Adrenal gland (tissue), 5 donors: ENCODE results near the gene LRBA.

Experiments used
- POLR2A ChIP-seq, 2 donors: fragments of 450-650 bp; IDR thresholded peaks; one replicate each; pipeline ENCODE4 v1.6.1; 2017; ENCODE audit warnings: antibody characterized with exemption in 2 of 2, mild to moderate bottlenecking in 2 of 2, moderate library complexity in 1 of 2
- TF ChIP-seq, protein P1 (sequence below), 6 experiments: fragments of 450-650 bp in 4 of 6; fragments of 200-600 bp in 2 of 6; sonication (generic) in 1 of 6; IDR thresholded peaks; 1 replicate in 5 of 6; 2 replicates in 1 of 6; pipeline versions ENCODE4 v1.5.1 to v1.8.0; 2016 to 2021; ENCODE audit warnings: antibody characterized with exemption in 6 of 6, mild to moderate bottlenecking in 2 of 6, moderate library complexity in 1 of 6
- donor health status: DM: no; HTN: no; CAD: no.

DNA sequence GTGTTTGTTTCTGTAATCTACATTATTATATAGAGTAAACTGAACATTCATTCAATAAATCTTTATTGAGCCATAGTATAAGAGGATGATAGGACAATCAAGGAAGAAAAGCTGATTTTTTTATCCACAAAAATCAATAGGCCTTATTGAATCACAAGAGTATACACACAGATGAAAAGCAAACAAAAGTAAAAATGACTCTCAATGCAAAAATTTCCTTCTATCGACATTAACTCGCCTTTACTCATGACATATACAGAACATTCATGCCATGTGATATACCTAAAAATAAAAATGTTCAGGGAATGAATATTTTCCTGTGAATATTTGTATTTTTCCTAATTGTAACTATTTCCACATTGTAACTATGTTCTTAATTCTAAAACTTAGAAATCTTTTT lies 161.2 kb downstream of the LRBA start:
- TF ChIP-seq POLR2A (IDR thresholded peaks at IDR 0.05) = no peak
- TF ChIP-seq, protein P1, sequence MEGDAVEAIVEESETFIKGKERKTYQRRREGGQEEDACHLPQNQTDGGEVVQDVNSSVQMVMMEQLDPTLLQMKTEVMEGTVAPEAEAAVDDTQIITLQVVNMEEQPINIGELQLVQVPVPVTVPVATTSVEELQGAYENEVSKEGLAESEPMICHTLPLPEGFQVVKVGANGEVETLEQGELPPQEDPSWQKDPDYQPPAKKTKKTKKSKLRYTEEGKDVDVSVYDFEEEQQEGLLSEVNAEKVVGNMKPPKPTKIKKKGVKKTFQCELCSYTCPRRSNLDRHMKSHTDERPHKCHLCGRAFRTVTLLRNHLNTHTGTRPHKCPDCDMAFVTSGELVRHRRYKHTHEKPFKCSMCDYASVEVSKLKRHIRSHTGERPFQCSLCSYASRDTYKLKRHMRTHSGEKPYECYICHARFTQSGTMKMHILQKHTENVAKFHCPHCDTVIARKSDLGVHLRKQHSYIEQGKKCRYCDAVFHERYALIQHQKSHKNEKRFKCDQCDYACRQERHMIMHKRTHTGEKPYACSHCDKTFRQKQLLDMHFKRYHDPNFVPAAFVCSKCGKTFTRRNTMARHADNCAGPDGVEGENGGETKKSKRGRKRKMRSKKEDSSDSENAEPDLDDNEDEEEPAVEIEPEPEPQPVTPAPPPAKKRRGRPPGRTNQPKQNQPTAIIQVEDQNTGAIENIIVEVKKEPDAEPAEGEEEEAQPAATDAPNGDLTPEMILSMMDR (IDR thresholded peaks at IDR 0.05) = no peak
